Fibroblast of skin of left biceps (primary cell): ENCODE results near the gene RTCB.
A peak's percentile ranks its signal among the peaks of the same experiment; 100 is the strongest.
"Not testable (repeated sequence)": the region's sequence is repeated elsewhere in the genome, so short reads cannot be mapped to it uniquely, and the experiment has no call there.

Experiments used
- DNase-seq, 2 experiments: peaks; one replicate each; pipeline ENCODE4 v3.0.0-alpha.2; 2013; ENCODE audit warnings: low read depth in 2 of 2

Gene RTCB

DNA sequence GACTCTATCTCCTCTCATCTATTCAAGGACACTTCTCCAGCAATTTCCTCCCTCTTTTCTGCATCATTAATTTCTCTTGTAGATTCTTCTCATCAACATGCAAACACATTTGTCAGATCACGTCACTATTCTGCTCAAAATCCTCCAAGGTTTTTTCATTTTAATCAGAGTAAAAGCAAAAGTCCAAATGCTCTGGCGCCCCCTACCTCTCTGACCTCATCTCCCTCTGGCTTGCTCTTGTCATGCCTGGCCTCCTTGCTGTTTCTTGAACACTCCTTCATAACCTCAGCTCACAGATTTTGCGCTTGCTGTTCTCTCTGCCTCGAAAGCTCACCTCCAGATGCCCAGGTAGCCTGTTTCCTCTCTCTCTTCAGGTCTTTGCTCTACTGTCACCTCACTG, 22.4 kb downstream of the RTCB start:
- no peak for DNase-seq

DNA sequence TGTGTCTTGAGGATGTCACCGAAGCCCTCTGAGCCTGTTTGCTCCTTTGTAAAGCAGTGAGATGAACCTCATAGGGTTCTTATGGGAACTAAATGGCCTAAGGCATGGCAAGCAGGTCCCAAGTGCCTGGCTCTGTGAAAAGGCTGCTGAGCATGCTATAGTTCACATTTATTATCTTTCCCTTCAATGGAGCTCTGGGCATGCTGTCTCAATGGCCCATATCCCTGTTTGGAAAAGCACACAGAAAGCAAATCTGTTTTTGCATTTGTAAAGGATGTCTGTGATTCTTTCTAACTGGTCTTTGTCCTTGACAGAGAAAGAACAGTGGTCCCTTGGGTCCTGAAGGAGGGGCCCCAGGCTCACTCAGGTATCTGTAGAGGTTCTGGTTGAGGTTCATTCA, 26.4 kb downstream of the RTCB start:
- DNase-seq, result no peak

DNA sequence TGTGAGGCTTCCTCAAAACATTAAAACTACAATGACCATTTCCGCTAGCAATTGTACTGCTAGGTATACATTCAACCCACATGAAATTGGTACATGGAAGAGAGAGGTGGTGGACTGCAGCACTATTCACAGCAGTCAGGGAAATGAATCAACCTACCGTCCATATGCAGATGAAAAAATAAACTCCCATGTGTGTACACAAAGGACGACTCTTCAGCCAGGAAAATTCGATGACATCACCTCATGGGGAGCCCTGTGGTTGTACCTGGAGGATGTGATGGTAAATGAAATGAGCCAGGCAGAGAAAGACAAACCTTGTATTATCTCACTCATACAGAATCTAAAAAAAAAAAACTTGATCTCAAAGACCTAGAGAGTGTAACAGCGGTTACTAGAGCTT, 31.1 kb downstream of the RTCB start:
- DNase-seq, result no peak

DNA sequence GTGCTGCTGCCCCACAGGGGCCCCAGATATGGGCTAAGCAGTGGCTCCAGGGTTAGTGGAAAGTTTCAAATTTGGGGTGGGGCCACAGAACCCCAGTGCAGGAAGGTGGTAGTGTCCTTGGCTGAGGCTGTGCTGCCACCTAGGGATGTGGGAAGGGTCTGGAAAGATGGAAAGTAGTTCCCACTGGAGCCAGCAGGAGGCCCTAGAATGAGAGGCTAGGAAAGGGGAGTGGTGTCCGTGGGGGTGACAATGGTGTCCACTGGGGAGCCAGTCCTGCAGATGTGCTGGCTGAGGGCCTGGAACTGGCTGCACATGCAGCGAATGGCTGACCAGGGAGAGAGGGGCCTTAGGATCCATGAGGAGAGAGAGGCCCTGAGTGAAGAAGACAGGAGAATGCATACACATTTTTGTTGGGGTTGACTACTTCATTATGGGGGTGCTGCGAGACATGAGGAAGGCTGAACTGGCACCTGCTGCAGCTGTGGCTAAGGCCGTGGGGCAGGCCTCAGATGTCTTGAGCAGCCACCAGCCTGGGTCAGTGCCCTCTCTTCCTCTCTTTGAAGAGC, 33.3 kb downstream of the RTCB start:
- no peak for DNase-seq

DNA sequence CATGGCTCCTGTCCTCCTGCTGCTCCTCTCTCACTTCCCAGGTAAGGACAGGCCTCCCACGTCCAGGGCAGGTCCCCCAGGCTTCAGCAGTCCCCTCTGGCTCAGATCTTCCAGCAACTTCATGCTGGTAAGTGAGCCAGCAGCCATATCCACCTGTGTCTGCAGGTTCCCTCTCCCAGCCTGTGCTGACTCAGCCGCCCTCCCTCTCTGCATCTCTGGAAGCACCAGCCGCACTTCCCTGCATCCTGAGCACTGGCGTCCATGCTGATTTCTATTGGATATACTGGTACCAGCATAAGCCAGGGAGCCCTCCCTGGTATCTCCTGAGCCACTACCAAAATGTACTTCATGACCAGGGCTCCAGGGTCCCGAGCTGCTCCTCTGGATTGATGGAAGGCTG, 35.4 kb downstream of the RTCB start:
- no peak for DNase-seq

DNA sequence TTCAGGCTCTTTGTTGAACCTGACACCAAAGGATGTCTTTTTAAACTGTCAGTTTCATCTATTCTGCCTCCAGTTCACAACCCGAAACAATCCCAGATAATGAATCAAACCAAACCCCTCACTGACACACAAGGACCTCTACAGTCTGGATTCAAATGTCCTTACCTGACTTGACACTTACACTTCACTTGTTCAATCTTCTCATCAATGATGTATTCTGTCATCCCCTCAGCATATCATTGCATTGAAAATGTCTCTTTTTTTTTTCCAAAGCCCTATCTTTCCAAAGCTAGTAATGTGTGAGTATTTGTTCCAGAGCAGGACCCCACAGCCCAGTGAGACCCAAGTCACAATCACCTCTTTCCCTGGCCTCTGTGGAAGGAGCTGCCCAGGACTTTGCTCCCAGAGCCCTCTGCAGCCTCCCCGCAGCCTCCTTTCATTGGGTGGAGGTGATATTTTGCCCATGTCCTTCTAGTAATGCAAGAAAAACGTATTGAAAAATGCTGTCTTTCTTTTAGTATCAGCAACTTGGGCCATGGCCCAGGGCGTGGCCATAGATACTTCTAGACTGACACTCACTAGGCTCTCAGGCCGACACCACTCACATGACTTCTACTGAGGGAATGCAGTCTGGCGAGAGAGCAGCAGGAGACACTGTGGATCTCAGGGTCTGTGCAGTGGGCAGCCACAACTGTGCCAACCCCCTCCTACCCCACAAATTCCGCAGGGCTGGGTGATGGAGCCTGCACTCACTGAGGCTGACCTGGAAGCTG, 36.2 kb downstream of the RTCB start:
- no peak for DNase-seq

DNA sequence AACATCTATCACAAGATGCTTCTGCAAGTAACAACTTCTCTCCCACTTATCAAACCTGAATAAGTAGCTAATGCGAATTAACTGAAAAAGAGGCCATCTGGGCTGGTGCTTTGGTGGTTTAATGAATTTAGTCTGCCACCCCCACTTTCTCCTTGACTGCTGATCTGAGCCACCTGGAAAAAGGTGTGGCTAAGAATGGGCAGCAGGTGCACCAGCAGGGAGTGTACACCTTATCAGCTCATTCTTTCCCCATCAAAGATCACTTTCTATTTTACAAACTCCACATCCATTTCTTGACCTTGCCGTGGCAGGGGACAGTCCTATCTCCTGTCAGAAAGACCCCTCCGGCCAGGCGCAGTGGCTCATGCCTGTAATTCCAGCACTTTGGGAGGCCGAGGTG, 47.8 kb downstream of the RTCB start:
- DNase-seq, result no peak

DNA sequence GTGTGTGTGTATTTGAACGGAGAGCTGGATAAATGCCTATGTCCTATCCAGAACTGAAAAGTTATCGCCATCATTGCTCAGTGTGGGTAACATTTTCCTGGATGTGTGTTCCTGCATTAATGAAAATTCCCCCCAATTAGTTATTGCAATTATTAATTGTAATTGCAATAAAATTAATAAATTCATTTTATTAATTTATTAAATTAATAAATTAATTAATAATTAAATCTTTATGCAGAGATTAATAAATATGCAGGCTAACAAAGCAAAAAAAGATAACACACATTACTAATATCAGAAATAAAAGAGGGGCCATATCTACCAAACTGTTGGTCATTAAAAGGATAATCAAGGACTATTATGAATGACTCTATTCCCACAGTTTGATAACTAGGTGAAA, 50.8 kb downstream of the RTCB start:
- DNase-seq, result no peak

DNA sequence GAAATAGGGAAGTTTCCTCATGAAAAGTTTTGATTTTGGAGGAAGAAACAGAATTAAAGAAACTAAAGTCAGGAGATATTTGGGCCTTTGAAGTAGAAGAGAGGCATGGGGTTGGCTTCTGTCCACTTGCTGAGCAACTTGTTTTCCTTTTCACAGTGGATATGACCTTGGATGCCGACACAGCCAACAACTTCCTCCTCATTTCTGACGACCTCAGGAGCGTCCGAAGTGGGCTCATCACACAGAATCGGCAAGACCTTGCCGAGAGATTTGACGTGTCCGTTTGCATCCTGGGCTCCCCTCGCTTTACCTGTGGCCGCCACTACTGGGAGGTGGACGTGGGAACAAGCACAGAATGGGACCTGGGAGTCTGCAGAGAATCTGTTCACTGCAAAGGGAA, 52.0 kb downstream of the RTCB start:
- not testable (repeated sequence) for DNase-seq

DNA sequence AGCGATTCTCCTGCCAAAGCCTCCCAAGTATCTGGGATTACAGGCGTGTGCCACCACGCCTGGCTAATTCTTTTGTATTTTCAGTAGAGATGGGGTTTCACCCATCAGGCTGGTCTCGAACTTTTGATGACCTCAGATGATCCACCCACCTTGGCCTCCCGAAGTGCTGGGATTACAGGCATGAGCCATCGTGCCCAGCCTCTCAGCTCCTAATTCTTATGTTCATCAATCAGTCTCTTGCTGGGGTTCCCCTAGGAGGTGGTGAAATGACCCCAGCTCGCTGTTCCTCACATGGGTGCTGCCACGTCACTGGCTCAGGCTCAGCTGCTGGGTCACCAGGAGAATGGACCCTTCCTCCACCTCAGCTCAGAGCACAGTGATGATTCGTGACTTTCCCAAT, 54.5 kb downstream of the RTCB start, which contains the start of gene RFPL3:
Gene RFPL3, plus strand, starts transcription at position 301 of the 400 bp plus-strand sequence. CDS start 205 bp downstream, outside the sequence.
- DNase-seq, result not testable (repeated sequence)

DNA sequence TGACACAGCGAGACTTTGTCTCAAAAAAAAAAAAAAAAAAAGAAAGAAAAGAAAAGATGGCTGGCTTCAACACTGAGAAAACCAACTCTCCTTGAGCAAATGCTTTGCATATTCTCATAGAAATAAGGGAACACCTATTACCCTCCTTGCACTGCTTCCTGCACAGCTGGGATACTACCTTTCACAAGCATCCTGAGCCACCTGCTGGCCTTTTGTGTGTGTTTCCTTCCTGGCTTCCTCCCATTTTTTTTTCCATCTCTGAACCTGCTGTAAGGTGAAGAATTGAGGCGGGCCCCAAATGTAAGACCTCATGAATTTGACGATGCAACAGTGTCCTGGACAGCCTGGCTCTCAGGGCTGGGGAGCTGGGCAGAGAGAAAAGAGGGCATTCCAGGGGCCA, 56.3 kb downstream of the RTCB start:
- no peak for DNase-seq

DNA sequence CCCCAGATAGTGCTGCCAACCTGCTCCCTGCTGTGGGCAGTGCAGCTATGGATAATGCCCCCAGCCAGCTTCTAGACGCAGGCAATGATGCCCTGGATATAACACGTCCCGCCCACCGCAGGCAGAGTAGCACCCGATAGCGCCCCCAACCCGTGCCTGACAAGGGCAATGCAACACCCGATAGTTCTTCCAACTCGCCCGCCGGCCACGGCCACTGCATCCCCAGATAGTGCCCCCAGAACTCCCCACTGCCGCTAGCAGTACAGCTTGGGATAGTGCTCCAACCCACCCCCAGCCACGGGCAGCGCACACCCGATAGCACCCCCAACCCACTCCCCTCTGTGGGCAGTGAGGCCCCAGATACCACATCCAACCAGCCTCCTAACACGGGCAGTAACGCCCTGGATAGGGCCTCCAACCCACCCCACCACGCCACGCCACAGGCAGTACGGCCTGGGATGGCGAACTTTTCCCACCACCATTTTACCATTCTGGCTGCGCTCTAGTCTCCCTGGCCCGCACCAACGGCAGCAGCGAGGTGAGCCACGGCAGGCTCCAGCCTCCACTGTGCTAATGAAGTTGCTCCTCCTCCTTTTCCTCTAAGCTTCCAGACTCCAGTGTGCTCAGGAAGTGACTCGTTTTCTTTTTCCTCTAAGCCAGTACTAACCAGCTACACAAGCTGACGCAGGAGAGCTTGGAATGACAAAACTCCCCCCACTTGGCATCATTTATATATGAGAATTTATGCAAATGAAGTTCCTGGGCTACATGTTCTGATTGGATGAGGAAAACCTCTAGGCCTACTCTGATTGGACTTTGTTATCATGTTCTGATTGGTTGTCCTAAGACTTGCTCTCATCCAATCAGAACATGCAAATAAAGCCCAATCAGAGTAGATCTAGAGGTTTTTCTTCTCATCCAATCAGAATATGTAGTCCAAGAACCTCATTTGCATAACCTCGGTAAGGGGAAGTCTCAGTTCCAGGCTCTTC, 57.4 kb downstream of the RTCB start:
- DNase-seq, result peak; percentile 9 to 10

DNA sequence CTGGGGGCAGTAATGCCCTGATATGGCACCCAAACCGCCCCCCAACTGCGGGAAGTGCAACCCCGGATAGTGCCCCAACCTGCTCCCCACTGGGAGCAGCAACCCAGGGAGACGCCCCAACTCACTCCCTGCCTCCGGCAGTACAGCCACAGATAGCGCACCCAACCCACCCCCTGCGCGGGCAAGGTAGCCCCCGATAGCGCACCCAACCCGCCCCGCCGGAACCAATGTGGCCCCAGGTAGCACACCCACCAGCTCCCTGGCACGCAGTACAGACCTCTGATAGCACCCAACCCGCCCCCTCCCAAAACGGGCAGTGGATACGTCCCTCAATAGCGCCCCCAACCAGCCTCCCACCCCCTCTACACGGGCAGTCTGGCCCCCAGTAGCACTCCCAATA, 58.2 kb downstream of the RTCB start:
- no peak for DNase-seq

DNA sequence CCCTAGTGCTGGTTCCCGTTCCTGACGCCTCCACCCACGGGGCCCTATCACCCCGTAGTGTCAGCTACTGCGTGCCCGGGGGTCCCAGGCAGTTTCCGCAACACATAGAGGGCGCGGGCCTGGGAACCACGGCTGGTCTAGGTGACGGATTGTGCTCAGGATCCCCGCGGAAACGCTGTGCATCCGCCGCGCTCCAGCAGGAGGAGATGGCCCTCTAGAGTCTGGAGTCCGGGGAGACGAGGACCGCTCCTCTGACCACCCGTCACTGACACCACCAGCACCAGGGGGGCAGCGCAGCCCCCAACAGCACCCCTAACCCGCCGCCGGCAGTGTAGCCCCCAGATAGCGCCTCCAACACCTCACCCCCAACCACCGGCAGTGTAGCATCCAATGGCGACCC, 58.8 kb downstream of the RTCB start:
- DNase-seq, result no peak

DNA sequence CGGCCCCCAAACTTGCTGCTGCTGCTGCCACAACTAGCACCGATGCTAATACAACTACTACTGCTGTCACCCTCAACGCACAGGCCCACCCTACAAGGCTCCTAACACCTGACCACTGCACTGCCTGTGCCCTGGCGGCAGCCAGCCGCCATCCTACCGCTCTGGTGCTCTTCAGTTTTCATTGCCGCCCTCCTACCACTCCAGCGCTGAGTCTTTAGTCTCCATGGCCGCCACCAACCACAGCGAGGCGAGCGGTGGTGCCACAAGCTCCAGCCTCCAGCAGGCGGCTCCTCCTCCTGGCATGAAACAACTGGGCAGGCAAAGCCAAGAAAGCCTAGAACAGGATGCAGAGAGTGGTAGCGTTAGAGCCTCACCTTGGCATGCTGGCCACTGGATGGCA, 59.4 kb downstream of the RTCB start:
- no peak for DNase-seq

DNA sequence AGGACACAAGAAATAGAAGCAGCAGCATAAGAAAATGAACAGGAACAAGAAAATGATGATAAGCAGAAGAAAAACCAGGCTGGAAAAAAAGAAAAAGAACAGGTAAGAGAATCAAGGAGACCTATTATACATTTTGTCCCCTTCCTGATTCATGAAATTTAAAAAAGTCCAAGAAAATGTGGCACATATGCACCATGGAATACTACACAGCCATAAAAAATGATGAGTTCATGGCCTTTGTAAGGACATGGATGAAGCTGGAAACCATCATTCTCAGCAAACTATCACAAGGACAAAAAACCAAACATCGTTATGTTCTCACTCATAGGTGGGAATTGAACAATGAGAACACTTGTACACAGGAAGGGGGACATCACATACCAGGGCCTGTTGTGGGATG, 60.2 kb downstream of the RTCB start:
- DNase-seq, result not testable (repeated sequence)

DNA sequence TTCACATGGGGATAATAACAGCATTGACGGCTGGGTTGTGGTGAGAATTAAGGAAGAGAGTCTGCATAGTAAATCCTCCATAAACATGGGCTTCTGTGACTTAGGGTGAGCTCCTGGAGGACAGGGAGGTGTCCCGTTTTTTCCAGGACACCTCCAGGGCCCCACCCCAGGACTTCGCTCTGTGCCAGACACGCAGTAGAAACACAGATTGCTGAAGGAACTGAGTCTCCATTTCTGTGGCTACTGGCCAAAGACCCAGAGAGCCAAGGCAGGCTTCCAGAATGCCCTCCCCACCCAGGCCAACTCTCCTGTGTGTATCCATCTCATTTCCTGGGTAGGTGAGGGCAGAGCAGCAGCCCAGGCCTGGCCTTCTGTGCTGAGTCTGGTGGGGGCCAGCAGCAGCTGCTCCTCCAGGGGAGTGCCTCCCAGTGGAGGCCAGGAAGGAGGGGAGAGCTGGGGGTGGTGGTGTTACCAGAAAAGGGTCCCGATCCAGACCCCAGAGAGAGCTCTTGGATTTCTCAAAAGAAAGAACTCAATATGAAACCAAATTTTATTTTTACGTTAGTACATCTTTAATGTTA, 63.9 kb downstream of the RTCB start:
- no peak for DNase-seq

DNA sequence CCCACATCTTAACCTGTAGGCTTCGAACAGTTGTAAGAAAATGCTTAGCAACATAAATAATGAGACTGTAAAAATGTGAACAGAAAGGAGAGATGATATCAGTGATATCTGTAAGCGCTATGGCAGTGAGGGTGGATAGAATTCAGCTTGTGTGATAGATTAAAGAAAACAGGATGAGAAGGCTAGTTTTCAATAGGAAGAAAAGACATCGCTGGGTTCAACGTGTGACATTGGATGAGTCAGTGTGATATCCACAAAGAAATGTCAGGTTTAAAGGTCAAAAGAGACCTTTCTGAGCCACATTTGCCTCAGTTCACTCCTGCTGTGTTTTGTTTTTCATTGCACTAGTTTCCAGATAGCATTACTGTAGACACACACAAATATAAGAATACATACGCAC, 68.1 kb downstream of the RTCB start:
- DNase-seq, result no peak

DNA sequence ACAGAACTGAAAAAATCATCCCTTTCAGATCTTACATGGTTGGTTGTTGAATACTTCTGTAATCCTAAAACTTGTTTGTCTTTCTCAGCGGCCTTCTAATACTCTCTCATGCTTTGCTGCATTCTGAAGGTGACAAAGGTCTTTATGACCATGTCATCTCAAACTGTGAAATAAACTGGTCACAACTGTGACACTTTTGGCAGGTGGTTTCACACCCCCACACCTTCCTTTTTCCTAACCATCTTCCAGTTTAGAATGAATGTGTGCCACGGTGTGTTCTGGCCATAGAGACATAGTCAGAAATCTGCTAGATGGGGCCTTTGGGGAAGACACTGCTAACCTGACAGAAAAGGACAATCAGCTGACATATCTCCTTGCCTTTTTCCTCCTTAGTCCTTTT, 69.1 kb downstream of the RTCB start:
- DNase-seq, result no peak

DNA sequence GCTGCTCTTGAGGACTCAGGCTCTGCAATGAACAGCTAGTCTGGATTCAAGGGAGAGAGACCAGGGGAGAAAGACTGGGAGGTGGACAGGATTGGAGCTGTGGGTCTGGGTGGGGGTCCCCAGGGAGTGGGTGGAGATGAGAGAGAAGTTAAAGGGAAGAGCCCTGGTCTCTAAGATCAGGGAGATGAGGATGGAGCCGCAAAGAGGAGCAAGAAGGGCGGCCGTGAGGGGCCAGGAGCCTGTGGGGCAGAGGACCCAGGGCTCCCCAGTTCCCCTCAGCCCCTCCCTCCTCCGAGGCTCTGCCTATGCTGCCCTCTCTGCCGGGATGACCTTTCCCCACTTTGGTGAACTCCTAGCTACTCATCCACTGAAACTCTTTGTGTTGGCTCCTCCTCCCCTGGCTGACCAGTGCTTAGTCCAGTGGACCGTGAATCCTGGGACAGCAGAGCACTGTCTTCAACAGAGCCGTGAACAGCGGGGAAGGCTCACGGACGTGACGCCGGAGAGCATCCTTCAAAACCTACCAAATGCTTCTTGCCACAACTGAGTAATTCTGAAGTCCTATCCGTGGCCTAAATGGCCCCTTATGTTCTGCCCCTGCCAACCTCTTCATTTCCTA, 70.8 kb downstream of the RTCB start:
- no peak for DNase-seq

DNA sequence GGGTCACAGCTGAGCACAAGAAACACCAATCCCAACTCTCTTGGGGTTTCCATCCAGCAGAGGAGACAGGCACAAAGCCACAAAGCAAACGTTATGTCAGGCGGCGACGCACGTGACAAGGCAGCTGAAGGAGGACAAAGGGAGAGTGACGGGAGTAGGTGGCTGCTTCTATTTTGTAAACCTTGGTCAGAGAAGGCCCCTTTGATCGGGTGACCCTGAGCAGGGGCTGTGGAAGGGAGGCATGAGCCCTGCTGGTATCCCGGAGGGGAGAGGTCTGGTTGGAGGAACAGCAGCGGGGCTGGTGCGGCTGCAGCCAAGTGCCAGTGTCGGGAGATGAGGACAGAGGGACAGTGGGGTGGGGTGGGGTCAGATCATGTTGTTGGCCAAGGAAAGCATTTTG, 71.6 kb downstream of the RTCB start:
- no peak for DNase-seq
